Measurements from ENCODE around the gene CTNNA2.

DNA sequence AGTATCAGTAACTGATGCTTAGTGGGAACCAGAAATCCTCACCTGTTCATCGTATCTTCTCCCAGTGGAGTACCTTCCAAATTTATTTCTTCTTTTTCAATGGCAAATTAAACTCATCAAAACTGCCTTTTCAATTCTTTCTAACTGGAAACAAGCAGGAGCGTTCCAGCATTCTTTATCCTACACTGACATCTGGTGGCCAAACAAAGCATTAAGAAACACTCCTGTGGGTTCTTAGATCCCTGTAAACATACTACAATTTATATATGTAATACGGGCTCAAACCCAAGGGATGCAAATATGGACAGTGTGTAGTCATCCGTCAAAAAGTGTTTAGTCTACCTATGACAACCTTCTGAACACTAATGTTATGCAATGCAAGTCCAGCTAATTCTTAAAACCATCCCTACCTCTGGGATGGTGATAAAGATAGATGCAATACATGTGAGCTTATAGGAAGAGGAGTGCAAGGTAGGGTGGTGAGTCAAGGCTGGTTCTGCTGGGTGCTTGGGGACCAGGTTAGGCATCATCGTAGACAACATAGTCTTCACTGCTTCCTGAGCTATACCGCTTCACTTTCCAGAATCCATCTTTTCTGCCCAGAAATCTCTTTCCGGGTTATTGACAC is 375.0 kb downstream of the CTNNA2 start:
- TF ChIP-seq, protein P1, sequence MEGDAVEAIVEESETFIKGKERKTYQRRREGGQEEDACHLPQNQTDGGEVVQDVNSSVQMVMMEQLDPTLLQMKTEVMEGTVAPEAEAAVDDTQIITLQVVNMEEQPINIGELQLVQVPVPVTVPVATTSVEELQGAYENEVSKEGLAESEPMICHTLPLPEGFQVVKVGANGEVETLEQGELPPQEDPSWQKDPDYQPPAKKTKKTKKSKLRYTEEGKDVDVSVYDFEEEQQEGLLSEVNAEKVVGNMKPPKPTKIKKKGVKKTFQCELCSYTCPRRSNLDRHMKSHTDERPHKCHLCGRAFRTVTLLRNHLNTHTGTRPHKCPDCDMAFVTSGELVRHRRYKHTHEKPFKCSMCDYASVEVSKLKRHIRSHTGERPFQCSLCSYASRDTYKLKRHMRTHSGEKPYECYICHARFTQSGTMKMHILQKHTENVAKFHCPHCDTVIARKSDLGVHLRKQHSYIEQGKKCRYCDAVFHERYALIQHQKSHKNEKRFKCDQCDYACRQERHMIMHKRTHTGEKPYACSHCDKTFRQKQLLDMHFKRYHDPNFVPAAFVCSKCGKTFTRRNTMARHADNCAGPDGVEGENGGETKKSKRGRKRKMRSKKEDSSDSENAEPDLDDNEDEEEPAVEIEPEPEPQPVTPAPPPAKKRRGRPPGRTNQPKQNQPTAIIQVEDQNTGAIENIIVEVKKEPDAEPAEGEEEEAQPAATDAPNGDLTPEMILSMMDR (IDR thresholded peaks at IDR 0.05): peak; percentile 35 to 60 (median 56)
- no peak for TF ChIP-seq POLR2A (IDR thresholded peaks at IDR 0.05)

All from uterus (tissue), 2 donors.